H1 (cell line): ENCODE results near the gene IL1R1. TPM values are rescaled to one million over a fixed set of nuclear protein-coding genes. Genes with fewer than 3 reads are reported as not detected.

Experiments
- CHD1 ChIP-seq: IDR thresholded peaks from 2 replicates; pipeline ENCODE4 v1.6.1; 2012; ENCODE audit warnings: low read depth, low read length, improper control_type of control experiment
- NANOG ChIP-seq: IDR thresholded peaks from 2 replicates; pipeline ENCODE4 v1.6.1; 2011; ENCODE audit warnings: low read length, low read depth, mild to moderate bottlenecking, inconsistent platforms; ENCODE audit not compliant: insufficient read depth, poor library complexity, severe bottlenecking
- RAD21 ChIP-seq, 2 experiments: IDR thresholded peaks in 1 of 2; conservative IDR thresholded peaks in 1 of 2; 2 replicates each; pipeline ENCODE4 v1.6.1; 2011; ENCODE audit warnings: low read depth in 2 of 2, low read length in 2 of 2, improper control_type of control experiment in 1 of 2, inconsistent platforms in 1 of 2, mild to moderate bottlenecking in 1 of 2, moderate library complexity in 1 of 2
- polyA plus RNA-seq, 7 experiments: library from polyadenylated mRNA; depleted of rRNA in 3 of 7; stranded (reverse) in 5 of 7; unstranded in 2 of 7; fragments of >200 nt in 5 of 7; fragments of 200-250 nt in 2 of 7; gene quantifications; 1 replicate in 5 of 7; 2 replicates in 1 of 7; 4 replicates in 1 of 7; pipeline versions ENCODE4 v1.2.1 to v1.2.3, GENCODE V29; 2011 to 2013; ENCODE audit warnings: missing spikeins in 2 of 7, mixed read lengths in 2 of 7
- total RNA-seq: library from RNA; stranded (reverse); fragmentation: NEBNext Ultra II Directional; extraction: Animal tissue kit (Norgen Biotek cat#: 25700); gene quantifications from 2 replicates; pipeline ENCODE4 v1.2.1, GENCODE V29; 2021

IL1R1 gene
- total and polyA plus RNA-seq, 2 of the 8 experiments (the other 6 are each of a cell fraction or from before 2014, with no cell fraction given) = 0.34 to 0.47 TPM

GRCh38 chr2:102194609-102195268 lies 52.2 kb downstream of the IL1R1 start (continued):
- TF ChIP-seq NANOG (no peak), RAD21 (IDR thresholded peaks at IDR 0.05 in 1 of 2, conservative IDR thresholded peaks at IDR 0.05 in 1 of 2; ENCODE audit: low read depth in 2 of 2, low read length in 2 of 2) (no peak), CHD1 (no peak)
